K562 (cell line): ENCODE measurements around the gene TXLNA. TPM values are rescaled to one million over a fixed set of nuclear protein-coding genes. Genes with fewer than 3 reads are reported as not detected.

ENCODE experiments used
- ATF7 ChIP-seq: fragments of 450-650 bp; IDR thresholded peaks from 2 replicates; pipeline ENCODE4 v1.7.1; 2014; ENCODE audit warnings: mild to moderate bottlenecking, moderate library complexity
- CXXC5 ChIP-seq: fragments of 250-450 bp; sonication (Bioruptor Pico); IDR thresholded peaks from 2 replicates; pipeline ENCODE4 v1.8.0; 2022; ENCODE audit warnings: inconsistent platforms, mild to moderate bottlenecking, moderate library complexity
- ETV1 ChIP-seq: fragments of 450-650 bp; conservative IDR thresholded peaks from 2 replicates; pipeline ENCODE4 v1.6.1; 2016; ENCODE audit warnings: missing genetic modification characterization, control low read depth, low read depth, missing compliant biosample characterization
- HNRNPH1 ChIP-seq: fragments of 200-400 bp; formaldehyde crosslinking; optimal IDR thresholded peaks from 2 replicates; pipeline ENCODE3; 2017; ENCODE audit warnings: low read depth, mild to moderate bottlenecking, low read length, moderate library complexity
- NCOA1 ChIP-seq: fragments of 450-650 bp; IDR thresholded peaks from 2 replicates; pipeline ENCODE4 v1.6.1; 2016; ENCODE audit warnings: low read depth
- NFE2 ChIP-seq: IDR thresholded peaks from 2 replicates; pipeline ENCODE4 v1.6.1; 2014; ENCODE audit warnings: antibody characterized with exemption, low read depth
- OTX1 ChIP-seq: fragments of 450-650 bp; formaldehyde crosslinking; IDR thresholded peaks from 2 replicates; pipeline ENCODE4 v1.4.0; 2022; ENCODE audit warnings: mild to moderate bottlenecking
- PCBP1 ChIP-seq: fragments of 200-400 bp; formaldehyde crosslinking; IDR thresholded peaks from 2 replicates; pipeline ENCODE4 v1.6.1; 2018; ENCODE audit warnings: mild to moderate bottlenecking, low read depth, low read length; ENCODE audit not compliant: poor library complexity, severe bottlenecking
- POLR2H ChIP-seq: IDR thresholded peaks from 2 replicates; pipeline ENCODE4 v1.6.1; 2016; ENCODE audit warnings: missing genetic modification characterization, low read depth, mild to moderate bottlenecking, control low read depth, missing compliant biosample characterization, moderate library complexity
- PYGO2 ChIP-seq: fragments of 450-650 bp; IDR thresholded peaks from 2 replicates; pipeline ENCODE4 v1.6.1; 2016; ENCODE audit warnings: mild to moderate bottlenecking, missing genetic modification characterization, moderate library complexity, missing compliant biosample characterization
- SP1 ChIP-seq: sonication (generic); formaldehyde crosslinking; IDR thresholded peaks from 2 replicates; pipeline ENCODE4 v1.8.1; 2022; ENCODE audit warnings: mild to moderate bottlenecking, missing genetic modification reagents
- TAF9B ChIP-seq: fragments of 450-650 bp; IDR thresholded peaks from 2 replicates; pipeline ENCODE4 v1.6.1; 2018; ENCODE audit warnings: mild to moderate bottlenecking; ENCODE audit not compliant: partially characterized antibody
- XRCC3 ChIP-seq: fragments of 450-650 bp; IDR thresholded peaks from 2 replicates; pipeline ENCODE4 v1.6.1; 2017; ENCODE audit warnings: mild to moderate bottlenecking, moderate library complexity
- ZNF253 ChIP-seq: fragments of 250-450 bp; sonication (Bioruptor Pico); conservative IDR thresholded peaks from 2 replicates; pipeline ENCODE4 v1.6.1; 2021; ENCODE audit warnings: mild to moderate bottlenecking
- ZNF507 ChIP-seq: conservative IDR thresholded peaks from 2 replicates; pipeline ENCODE4 v1.6.1; 2017; ENCODE audit warnings: missing genetic modification characterization, missing compliant biosample characterization
- ZNF766 ChIP-seq: fragments of 200-800 bp; sonication (Bioruptor generic); conservative IDR thresholded peaks from 2 replicates; pipeline ENCODE4 v1.6.1; 2016; ENCODE audit warnings: missing genetic modification characterization, missing compliant biosample characterization
- polyA plus RNA-seq, 8 experiments: library from polyadenylated mRNA; depleted of rRNA in 4 of 8; stranded (reverse) in 5 of 8; unstranded in 3 of 8; fragments of >200 nt; fragmentation: Nextera tagmentation in 2 of 8; fragmentation: Illumina TruSeq in 1 of 8; extraction: Ambion mirVana in 2 of 8; extraction: Trizol in 1 of 8; gene quantifications; 2 replicates each; pipeline versions ENCODE4 v1.2.1 to v1.2.3, GENCODE V29; 2011 to 2014; ENCODE audit warnings: inconsistent platforms in 1 of 8, missing spikeins in 1 of 8
- total RNA-seq, 7 experiments: library from RNA; depleted of rRNA in 6 of 7; stranded (reverse); fragments of >200 nt in 6 of 7; fragmentation: Illumina TruSeq in 2 of 7; extraction: Trizol in 2 of 7; gene quantifications; 2 replicates each; pipeline versions ENCODE4 v1.2.1 to v1.2.3, GENCODE V29; 2011 to 2021; ENCODE audit warnings: low replicate concordance in 1 of 7
- TF ChIP-seq, protein P1 (sequence below), 2 experiments: fragments of 450-650 bp; conservative IDR thresholded peaks; 2 replicates each; pipeline ENCODE4 v1.6.1; 2017; ENCODE audit warnings: mild to moderate bottlenecking in 2 of 2, moderate library complexity in 2 of 2
- TF ChIP-seq, protein P2 (sequence below): sonication (generic); formaldehyde crosslinking; IDR thresholded peaks from 2 replicates; pipeline ENCODE4 v1.8.0; 2022; ENCODE audit warnings: missing genetic modification reagents, mild to moderate bottlenecking, borderline replicate concordance
- TF ChIP-seq, protein P3 (sequence below): sonication (generic); formaldehyde crosslinking; IDR thresholded peaks from 2 replicates; pipeline ENCODE4 v1.8.1; 2023; ENCODE audit warnings: mild to moderate bottlenecking, missing genetic modification reagents
- TF ChIP-seq, protein P4 (sequence below): IDR thresholded peaks from 2 replicates; pipeline ENCODE4 v1.6.1; 2011; ENCODE audit not compliant: insufficient read length; ENCODE audit errors: extremely low read depth
- TF ChIP-seq, protein P5 (sequence below): fragments of 200-800 bp; sonication (Bioruptor generic); IDR thresholded peaks from 2 replicates; pipeline ENCODE4 v1.6.1; 2017; ENCODE audit warnings: missing genetic modification characterization, missing compliant biosample characterization

The TXLNA gene
- total and polyA plus RNA-seq, 9 of the 15 experiments (the other 6 are each of a cell fraction or from before 2014, with no cell fraction given), result 9.2 to 54.5 (median 39.3) TPM

DNA sequence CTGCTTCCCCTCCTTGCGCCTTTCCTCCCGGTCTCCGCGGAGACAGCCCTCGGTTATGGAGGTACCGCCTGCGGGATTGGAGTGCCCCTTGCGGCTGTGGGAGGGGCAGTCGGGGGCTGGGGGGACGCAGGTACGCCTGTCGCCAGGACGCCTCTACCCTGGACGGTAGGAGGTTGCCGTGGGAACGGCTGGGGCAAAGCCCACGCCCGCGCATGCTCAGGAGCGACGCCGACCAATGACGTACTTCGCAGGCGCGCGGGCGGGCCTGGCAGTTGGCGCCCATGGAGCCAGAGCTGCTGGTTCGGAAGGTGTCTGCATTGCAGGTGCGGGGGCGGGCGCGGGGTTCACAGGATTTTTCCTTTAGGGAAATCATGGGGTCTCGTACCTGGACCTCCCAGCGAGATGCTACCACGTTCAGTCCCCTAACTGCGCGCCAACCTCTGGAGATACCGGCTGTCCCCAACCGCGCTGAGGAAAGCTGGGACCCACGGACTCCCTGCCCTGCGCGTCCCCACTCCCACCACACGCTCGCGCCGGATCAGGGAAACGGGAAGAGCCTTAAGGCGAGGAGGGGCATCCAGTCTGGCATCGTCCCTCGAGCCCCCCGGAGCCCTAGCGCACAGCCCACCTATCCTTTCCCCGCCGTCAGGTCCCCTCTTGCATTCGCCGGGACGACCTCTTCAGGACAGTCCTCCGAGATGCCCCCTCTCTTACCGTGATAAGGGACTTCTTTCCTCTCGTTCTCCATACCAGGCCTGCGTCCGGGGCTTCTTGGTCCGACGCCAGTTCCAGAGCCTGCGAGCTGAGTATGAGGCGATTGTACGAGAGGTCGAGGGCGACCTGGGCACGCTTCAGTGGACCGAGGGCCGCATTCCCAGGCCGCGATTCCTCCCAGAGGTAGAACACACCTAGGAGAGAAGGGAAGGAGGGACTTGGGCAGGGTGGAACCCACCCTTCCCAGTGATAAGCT lies 26.2 kb downstream of the TXLNA start, which contains the start of gene IQCC (continued):
- TF ChIP-seq, protein P1, sequence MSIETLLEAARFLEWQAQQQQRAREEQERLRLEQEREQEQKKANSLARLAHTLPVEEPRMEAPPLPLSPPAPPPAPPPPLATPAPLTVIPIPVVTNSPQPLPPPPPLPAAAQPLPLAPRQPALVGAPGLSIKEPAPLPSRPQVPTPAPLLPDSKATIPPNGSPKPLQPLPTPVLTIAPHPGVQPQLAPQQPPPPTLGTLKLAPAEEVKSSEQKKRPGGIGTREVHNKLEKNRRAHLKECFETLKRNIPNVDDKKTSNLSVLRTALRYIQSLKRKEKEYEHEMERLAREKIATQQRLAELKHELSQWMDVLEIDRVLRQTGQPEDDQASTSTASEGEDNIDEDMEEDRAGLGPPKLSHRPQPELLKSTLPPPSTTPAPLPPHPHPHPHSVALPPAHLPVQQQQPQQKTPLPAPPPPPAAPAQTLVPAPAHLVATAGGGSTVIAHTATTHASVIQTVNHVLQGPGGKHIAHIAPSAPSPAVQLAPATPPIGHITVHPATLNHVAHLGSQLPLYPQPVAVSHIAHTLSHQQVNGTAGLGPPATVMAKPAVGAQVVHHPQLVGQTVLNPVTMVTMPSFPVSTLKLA (conservative IDR thresholded peaks at IDR 0.05), result peak; percentile 86 to 90
- TF ChIP-seq ETV1 (tag) (no peak), PYGO2 (no peak), XRCC3 (no peak), OTX1 (CRISPR knock-in tag) (0 out of 2 replicates have a peak, but pooled peaks have one; percentile 4), NFE2 (no peak), ZNF507 (no peak), ZNF253 (CRISPR knock-in tag) (no peak), ZNF766 (no peak), CXXC5 (CRISPR knock-in tag) (peak; percentile 81), ATF7 (peak; percentile 90), SP1 (CRISPR knock-in tag) (no peak; the same call in 1 of the 2 replicates), NCOA1 (0 out of 2 replicates have a peak, but pooled peaks have one; percentile 17), PCBP1 (no peak), POLR2H (tag) (peak; percentile 22; the same call in 1 of the 2 replicates), TAF9B (no peak), HNRNPH1 (no peak)
- TF ChIP-seq, protein P2, sequence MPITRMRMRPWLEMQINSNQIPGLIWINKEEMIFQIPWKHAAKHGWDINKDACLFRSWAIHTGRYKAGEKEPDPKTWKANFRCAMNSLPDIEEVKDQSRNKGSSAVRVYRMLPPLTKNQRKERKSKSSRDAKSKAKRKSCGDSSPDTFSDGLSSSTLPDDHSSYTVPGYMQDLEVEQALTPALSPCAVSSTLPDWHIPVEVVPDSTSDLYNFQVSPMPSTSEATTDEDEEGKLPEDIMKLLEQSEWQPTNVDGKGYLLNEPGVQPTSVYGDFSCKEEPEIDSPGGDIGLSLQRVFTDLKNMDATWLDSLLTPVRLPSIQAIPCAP (CRISPR knock-in tag), result 0 out of 2 replicates have a peak, but pooled peaks have one; percentile 13
- TF ChIP-seq, protein P3, sequence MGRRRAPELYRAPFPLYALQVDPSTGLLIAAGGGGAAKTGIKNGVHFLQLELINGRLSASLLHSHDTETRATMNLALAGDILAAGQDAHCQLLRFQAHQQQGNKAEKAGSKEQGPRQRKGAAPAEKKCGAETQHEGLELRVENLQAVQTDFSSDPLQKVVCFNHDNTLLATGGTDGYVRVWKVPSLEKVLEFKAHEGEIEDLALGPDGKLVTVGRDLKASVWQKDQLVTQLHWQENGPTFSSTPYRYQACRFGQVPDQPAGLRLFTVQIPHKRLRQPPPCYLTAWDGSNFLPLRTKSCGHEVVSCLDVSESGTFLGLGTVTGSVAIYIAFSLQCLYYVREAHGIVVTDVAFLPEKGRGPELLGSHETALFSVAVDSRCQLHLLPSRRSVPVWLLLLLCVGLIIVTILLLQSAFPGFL (CRISPR knock-in tag), result no peak
- TF ChIP-seq, protein P4, sequence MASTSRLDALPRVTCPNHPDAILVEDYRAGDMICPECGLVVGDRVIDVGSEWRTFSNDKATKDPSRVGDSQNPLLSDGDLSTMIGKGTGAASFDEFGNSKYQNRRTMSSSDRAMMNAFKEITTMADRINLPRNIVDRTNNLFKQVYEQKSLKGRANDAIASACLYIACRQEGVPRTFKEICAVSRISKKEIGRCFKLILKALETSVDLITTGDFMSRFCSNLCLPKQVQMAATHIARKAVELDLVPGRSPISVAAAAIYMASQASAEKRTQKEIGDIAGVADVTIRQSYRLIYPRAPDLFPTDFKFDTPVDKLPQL, result no peak
- TF ChIP-seq, protein P5, sequence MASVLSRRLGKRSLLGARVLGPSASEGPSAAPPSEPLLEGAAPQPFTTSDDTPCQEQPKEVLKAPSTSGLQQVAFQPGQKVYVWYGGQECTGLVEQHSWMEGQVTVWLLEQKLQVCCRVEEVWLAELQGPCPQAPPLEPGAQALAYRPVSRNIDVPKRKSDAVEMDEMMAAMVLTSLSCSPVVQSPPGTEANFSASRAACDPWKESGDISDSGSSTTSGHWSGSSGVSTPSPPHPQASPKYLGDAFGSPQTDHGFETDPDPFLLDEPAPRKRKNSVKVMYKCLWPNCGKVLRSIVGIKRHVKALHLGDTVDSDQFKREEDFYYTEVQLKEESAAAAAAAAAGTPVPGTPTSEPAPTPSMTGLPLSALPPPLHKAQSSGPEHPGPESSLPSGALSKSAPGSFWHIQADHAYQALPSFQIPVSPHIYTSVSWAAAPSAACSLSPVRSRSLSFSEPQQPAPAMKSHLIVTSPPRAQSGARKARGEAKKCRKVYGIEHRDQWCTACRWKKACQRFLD (CRISPR knock-in tag), result no peak
